HG02970 (cell line): ENCODE results near the gene LHFPL3.
"Not testable (repeated sequence)": the region's sequence is repeated elsewhere in the genome, so short reads cannot be mapped to it uniquely, and the experiment has no call there.

Experiments used
- ATAC-seq: cut with Tn5 transposase; IDR thresholded peaks from one replicate; pipeline ENCODE4 v1.9.1; 2021; ENCODE audit warnings: mild to moderate bottlenecking, moderate library complexity, moderate number of reproducible peaks; ENCODE audit not compliant: unreplicated experiment, low FRiP score

Gene LHFPL3

GRCh38 chr7:104661575-104661974, 333.2 kb downstream of the LHFPL3 start:
- no peak for ATAC-seq

GRCh38 chr7:104664648-104665047, 336.2 kb downstream of the LHFPL3 start:
- ATAC-seq = no peak

- no peak for ATAC-seq
Observed at GRCh38 chr7:104677587-104677986, 349.2 kb downstream of the LHFPL3 start.

GRCh38 chr7:104679085-104679484, 350.7 kb downstream of the LHFPL3 start:
- no peak for ATAC-seq

GRCh38 chr7:104686286-104686685, 357.9 kb downstream of the LHFPL3 start:
- ATAC-seq = no peak

GRCh38 chr7:104694710-104695109, 366.3 kb downstream of the LHFPL3 start:
- ATAC-seq = no peak

- no peak for ATAC-seq
Observed at GRCh38 chr7:104695563-104695962, 367.2 kb downstream of the LHFPL3 start.

- ATAC-seq = no peak
Observed at GRCh38 chr7:104700336-104700735, 371.9 kb downstream of the LHFPL3 start.

GRCh38 chr7:104721027-104721426, 392.6 kb downstream of the LHFPL3 start:
- not testable (repeated sequence) for ATAC-seq

- no peak for ATAC-seq
Observed at GRCh38 chr7:104723001-104723400, 394.6 kb downstream of the LHFPL3 start.

- no peak for ATAC-seq
Observed at GRCh38 chr7:104758504-104758903, 430.1 kb downstream of the LHFPL3 start.

GRCh38 chr7:104761892-104762291, 433.5 kb downstream of the LHFPL3 start:
- no peak for ATAC-seq

GRCh38 chr7:104767113-104767512, 438.7 kb downstream of the LHFPL3 start:
- ATAC-seq = no peak

GRCh38 chr7:104767826-104768536, 439.6 kb downstream of the LHFPL3 start:
- ATAC-seq = no peak

GRCh38 chr7:104772405-104773345, 444.3 kb downstream of the LHFPL3 start:
- ATAC-seq = no peak

GRCh38 chr7:104773796-104774195, 445.4 kb downstream of the LHFPL3 start:
- no peak for ATAC-seq

GRCh38 chr7:104775531-104775930, 447.1 kb downstream of the LHFPL3 start:
- ATAC-seq = no peak

- ATAC-seq = no peak
Observed at GRCh38 chr7:104777301-104777800, 448.9 kb downstream of the LHFPL3 start.

GRCh38 chr7:104779888-104780287, 451.5 kb downstream of the LHFPL3 start:
- ATAC-seq = no peak

- no peak for ATAC-seq
Observed at GRCh38 chr7:104784686-104785085, 456.3 kb downstream of the LHFPL3 start.

- ATAC-seq = no peak
Observed at GRCh38 chr7:104789780-104790179, 461.4 kb downstream of the LHFPL3 start.
